ENCODE data around the gene TMEM229B.

GRCh38 chr14:67519406-67519805 lies 30.9 kb upstream of the TMEM229B start:
- TF ChIP-seq CTCF (IDR thresholded peaks at IDR 0.05) = no peak
- TF ChIP-seq POLR2AphosphoS5 (IDR thresholded peaks at IDR 0.05; ENCODE audit: insufficient read depth in 1 of 2, low read depth in 1 of 2) = no peak
- no peak for TF ChIP-seq POLR2A (IDR thresholded peaks at IDR 0.05)

All from vagina (tissue), 2 donors.